GM04504 (cell line): ENCODE data around the gene STAB2.
"Not testable (repeated sequence)": the region's sequence is repeated elsewhere in the genome, so short reads cannot be mapped to it uniquely, and the experiment has no call there.

Source experiments
- DNase-seq: peaks from one replicate; pipeline ENCODE4 v3.0.0-alpha.2; 2012; ENCODE audit warnings: low read depth

STAB2 gene

GRCh38 chr12:103653568-103654173, 66.6 kb downstream of the STAB2 start:
- not testable (repeated sequence) for DNase-seq

GRCh38 chr12:103654816-103655215, 67.7 kb downstream of the STAB2 start:
- DNase-seq = no peak

- DNase-seq = no peak
These were observed 69.2 kb downstream of the STAB2 start for GRCh38 chr12:103656291-103656690.

- DNase-seq = no peak
These were observed 70.3 kb downstream of the STAB2 start for GRCh38 chr12:103657331-103657730.

GRCh38 chr12:103664626-103665025, 77.6 kb downstream of the STAB2 start:
- DNase-seq = no peak

GRCh38 chr12:103665971-103666370, 78.9 kb downstream of the STAB2 start:
- DNase-seq = no peak

GRCh38 chr12:103667125-103667524, 80.1 kb downstream of the STAB2 start:
- DNase-seq = no peak

GRCh38 chr12:103668520-103668919, 81.4 kb downstream of the STAB2 start:
- no peak for DNase-seq

- DNase-seq = no peak
These were observed 84.3 kb downstream of the STAB2 start for GRCh38 chr12:103671367-103671766.

GRCh38 chr12:103672401-103673119, 85.5 kb downstream of the STAB2 start:
- no peak for DNase-seq

GRCh38 chr12:103673487-103673886, 86.4 kb downstream of the STAB2 start:
- DNase-seq = no peak

- no peak for DNase-seq
These were observed 86.9 kb downstream of the STAB2 start for GRCh38 chr12:103673891-103674375.

GRCh38 chr12:103676893-103677292, 89.8 kb downstream of the STAB2 start:
- DNase-seq = no peak

- DNase-seq = no peak
These were observed 90.3 kb downstream of the STAB2 start for GRCh38 chr12:103677341-103677740.

- no peak for DNase-seq
These were observed 90.8 kb downstream of the STAB2 start for GRCh38 chr12:103677905-103678304.

GRCh38 chr12:103679421-103680170, 92.5 kb downstream of the STAB2 start:
- DNase-seq = no peak

- no peak for DNase-seq
These were observed 93.6 kb downstream of the STAB2 start for GRCh38 chr12:103680591-103681141.

- DNase-seq = no peak
These were observed 99.0 kb downstream of the STAB2 start for GRCh38 chr12:103686026-103686425.

GRCh38 chr12:103687253-103687652, 100.2 kb downstream of the STAB2 start:
- DNase-seq = no peak

- no peak for DNase-seq
These were observed 101.4 kb downstream of the STAB2 start for GRCh38 chr12:103688376-103689063.

- no peak for DNase-seq
These were observed 103.4 kb downstream of the STAB2 start for GRCh38 chr12:103690426-103690825.

- DNase-seq = no peak
These were observed 104.0 kb downstream of the STAB2 start for GRCh38 chr12:103691063-103691462.
